ENCODE data around the gene ZNF747. TPM values are rescaled to one million over a fixed set of nuclear protein-coding genes. Genes with fewer than 3 reads are reported as not detected.

The ZNF747 gene
- total RNA-seq, 1 experiment from 2014 or later = 10.9 TPM

GRCh38 chr16:30535106-30535776 is 583 bp upstream of the ZNF747 start:
- TF ChIP-seq TCF7L2 (IDR thresholded peaks at IDR 0.05; ENCODE audit: low read depth, low read length) (peak; percentile 30; the same call in 1 of the 2 replicates), POLR2AphosphoS5 (IDR thresholded peaks at IDR 0.05; ENCODE audit: low read depth, low read length) (no peak)
- H3K36me3 ChIP-seq (ENCODE audit: control insufficient read depth, insufficient read depth, low read length) = no peaks in the 10 kb centered on the region
- DNase-seq (ENCODE audit: low read depth, low spot score) (peak; percentile 47), ATAC-seq (peak; percentile 14)
- BruUV-seq (replicated peaks) = TSS peak; percentile 98
- intact Hi-C loops (cut with micrococcal nuclease; ENCODE audit: unreplicated experiment) (no loop called here), in situ Hi-C loops (cut with HindIII; ENCODE audit: low pct_unique_long_range_greater_than_20kb, low sequenced_read_pairs) (no loop called here)
- peak overlapping the region; percentile 99 for H3K27ac ChIP-seq (ENCODE audit: low read length)
- H3K27me3 ChIP-seq (ENCODE audit: control insufficient read depth, insufficient read depth, low read length) = no peaks in the 10 kb centered on the region
- ChIA-PET POLR2A (interaction anchor here (0.5 to 0.6 kb wide), 3 partner anchors 10 to 105 kb away, joined by 3 to 5 read pairs (median 4); partner anchors contain the start of gene DCTPP1), CTCF (interaction anchor here (0.6 to 1.6 kb wide), 4 partner anchors 26 to 200 kb away, joined by 3 to 5 read pairs (median 3); partner anchors contain the start of gene DCTPP1)
- H3K9me3 ChIP-seq (ENCODE audit: control insufficient read depth, insufficient read depth, low read depth, low read length) = no peaks in the 10 kb centered on the region
- H3K4me1 ChIP-seq (ENCODE audit: control insufficient read depth, insufficient read depth, low read length) = peaks cover 15% of the 10 kb centered on the region
- peak overlapping the region; percentile 58 to 67 for H3K4me3 ChIP-seq (ENCODE audit: low read depth in 2 of 2, low read length in 2 of 2)

- intact Hi-C loops (cut with micrococcal nuclease; ENCODE audit: unreplicated experiment) (no loop called here), in situ Hi-C loops (cut with HindIII; ENCODE audit: low pct_unique_long_range_greater_than_20kb, low sequenced_read_pairs) (no loop called here)
- CTCF ChIA-PET = no interaction called here
These were observed 800 bp downstream of the ZNF747 start for GRCh38 chr16:30533748-30534367.

More at GRCh38 chr16:30533748-30534367, 800 bp downstream of the ZNF747 start:
- BruUV-seq (replicated peaks) = no TSS peak
- no peaks in the 10 kb centered on the region for H3K9me3 ChIP-seq (ENCODE audit: control insufficient read depth, insufficient read depth, low read depth, low read length)
- TF ChIP-seq TCF7L2 (IDR thresholded peaks at IDR 0.05; ENCODE audit: low read depth, low read length) = no peak
- no peak for TF ChIP-seq REST (IDR thresholded peaks at IDR 0.05; ENCODE audit: insufficient read depth in 1 of 2, low read depth in 2 of 2, low read length in 1 of 2)
- TF ChIP-seq SIN3A (IDR thresholded peaks at IDR 0.05; ENCODE audit: borderline replicate concordance, insufficient read depth, low read depth, low read length) = no peak
- no peak for TF ChIP-seq POLR2AphosphoS5 (IDR thresholded peaks at IDR 0.05; ENCODE audit: low read depth, low read length)
- TF ChIP-seq, protein P1, sequence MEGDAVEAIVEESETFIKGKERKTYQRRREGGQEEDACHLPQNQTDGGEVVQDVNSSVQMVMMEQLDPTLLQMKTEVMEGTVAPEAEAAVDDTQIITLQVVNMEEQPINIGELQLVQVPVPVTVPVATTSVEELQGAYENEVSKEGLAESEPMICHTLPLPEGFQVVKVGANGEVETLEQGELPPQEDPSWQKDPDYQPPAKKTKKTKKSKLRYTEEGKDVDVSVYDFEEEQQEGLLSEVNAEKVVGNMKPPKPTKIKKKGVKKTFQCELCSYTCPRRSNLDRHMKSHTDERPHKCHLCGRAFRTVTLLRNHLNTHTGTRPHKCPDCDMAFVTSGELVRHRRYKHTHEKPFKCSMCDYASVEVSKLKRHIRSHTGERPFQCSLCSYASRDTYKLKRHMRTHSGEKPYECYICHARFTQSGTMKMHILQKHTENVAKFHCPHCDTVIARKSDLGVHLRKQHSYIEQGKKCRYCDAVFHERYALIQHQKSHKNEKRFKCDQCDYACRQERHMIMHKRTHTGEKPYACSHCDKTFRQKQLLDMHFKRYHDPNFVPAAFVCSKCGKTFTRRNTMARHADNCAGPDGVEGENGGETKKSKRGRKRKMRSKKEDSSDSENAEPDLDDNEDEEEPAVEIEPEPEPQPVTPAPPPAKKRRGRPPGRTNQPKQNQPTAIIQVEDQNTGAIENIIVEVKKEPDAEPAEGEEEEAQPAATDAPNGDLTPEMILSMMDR (IDR thresholded peaks at IDR 0.05) = no peak
- POLR2A ChIA-PET = no interaction called here
- peak; percentile 58 for ATAC-seq
- H3K4me3 ChIP-seq (ENCODE audit: low read depth in 2 of 2, low read length in 2 of 2) = peak overlapping the region; percentile 58 to 67
- peak overlapping the region; percentile 99 for H3K27ac ChIP-seq (ENCODE audit: low read length)
- H3K36me3 ChIP-seq (ENCODE audit: control insufficient read depth, insufficient read depth, low read length) = no peaks in the 10 kb centered on the region
- no peak for DNase-seq (ENCODE audit: low read depth, low spot score)
- peaks cover 15% of the 10 kb centered on the region for H3K4me1 ChIP-seq (ENCODE audit: control insufficient read depth, insufficient read depth, low read length)
- no peaks in the 10 kb centered on the region for H3K27me3 ChIP-seq (ENCODE audit: control insufficient read depth, insufficient read depth, low read length)
